Adrenal gland (tissue), 5 donors: Measurements from ENCODE around the gene CGNL1.

Source experiments
- POLR2A ChIP-seq, 2 donors: fragments of 450-650 bp; IDR thresholded peaks; one replicate each; pipeline ENCODE4 v1.6.1; 2017; ENCODE audit warnings: antibody characterized with exemption in 2 of 2, mild to moderate bottlenecking in 2 of 2, moderate library complexity in 1 of 2
- TF ChIP-seq, protein P1 (sequence below), 6 experiments: fragments of 450-650 bp in 4 of 6; fragments of 200-600 bp in 2 of 6; sonication (generic) in 1 of 6; IDR thresholded peaks; 1 replicate in 5 of 6; 2 replicates in 1 of 6; pipeline versions ENCODE4 v1.5.1 to v1.8.0; 2016 to 2021; ENCODE audit warnings: antibody characterized with exemption in 6 of 6, mild to moderate bottlenecking in 2 of 6, moderate library complexity in 1 of 6
- donor health status: DM: no; HTN: no; CAD: no.

DNA sequence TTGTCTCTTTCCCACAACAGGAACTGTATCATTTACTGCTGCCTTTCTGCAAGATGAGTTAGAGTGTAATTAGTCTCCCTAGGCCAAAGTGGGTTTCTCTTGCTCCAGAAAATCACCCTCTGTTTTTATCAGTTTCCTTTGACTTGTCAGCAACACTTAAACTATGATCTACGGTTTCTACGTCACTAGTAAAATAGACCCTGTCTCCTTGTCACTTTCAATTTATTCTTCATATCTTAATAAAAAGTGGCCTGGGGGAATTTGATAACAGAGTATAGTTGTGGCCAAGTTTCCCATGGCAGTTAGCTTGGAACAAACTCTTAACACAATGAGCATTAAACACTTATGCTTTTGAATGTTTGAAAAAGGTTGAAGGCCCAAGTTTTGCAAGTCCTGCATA, 79.6 kb downstream of the CGNL1 start:
- TF ChIP-seq, protein P1, sequence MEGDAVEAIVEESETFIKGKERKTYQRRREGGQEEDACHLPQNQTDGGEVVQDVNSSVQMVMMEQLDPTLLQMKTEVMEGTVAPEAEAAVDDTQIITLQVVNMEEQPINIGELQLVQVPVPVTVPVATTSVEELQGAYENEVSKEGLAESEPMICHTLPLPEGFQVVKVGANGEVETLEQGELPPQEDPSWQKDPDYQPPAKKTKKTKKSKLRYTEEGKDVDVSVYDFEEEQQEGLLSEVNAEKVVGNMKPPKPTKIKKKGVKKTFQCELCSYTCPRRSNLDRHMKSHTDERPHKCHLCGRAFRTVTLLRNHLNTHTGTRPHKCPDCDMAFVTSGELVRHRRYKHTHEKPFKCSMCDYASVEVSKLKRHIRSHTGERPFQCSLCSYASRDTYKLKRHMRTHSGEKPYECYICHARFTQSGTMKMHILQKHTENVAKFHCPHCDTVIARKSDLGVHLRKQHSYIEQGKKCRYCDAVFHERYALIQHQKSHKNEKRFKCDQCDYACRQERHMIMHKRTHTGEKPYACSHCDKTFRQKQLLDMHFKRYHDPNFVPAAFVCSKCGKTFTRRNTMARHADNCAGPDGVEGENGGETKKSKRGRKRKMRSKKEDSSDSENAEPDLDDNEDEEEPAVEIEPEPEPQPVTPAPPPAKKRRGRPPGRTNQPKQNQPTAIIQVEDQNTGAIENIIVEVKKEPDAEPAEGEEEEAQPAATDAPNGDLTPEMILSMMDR (IDR thresholded peaks at IDR 0.05): no peak
- no peak for TF ChIP-seq POLR2A (IDR thresholded peaks at IDR 0.05)
